GM10248 (cell line): ENCODE data around the gene GOLGA1.

Source experiments
- CTCF ChIA-PET: fragments of 300-600 bp; sonication (Branson Sonifier 250); formaldehyde crosslinking; extraction: SDS; loops from one replicate; lab custom pipeline; 2021; ENCODE audit warnings: antibody characterized with exemption; lab: Yijun Ruan, JAX
- POLR2A ChIA-PET: fragments of 350-650 bp; sonication (Branson Sonifier 250); formaldehyde crosslinking; extraction: SDS; loops from one replicate; lab custom pipeline; 2020; ENCODE audit warnings: antibody characterized with exemption; lab: Yijun Ruan, JAX
- DNase-seq: peaks from one replicate; pipeline ENCODE4 v3.0.0; 2012; ENCODE audit errors: extremely low spot score
- CTCF ChIP-seq: IDR thresholded peaks from 2 replicates; pipeline ENCODE4 v1.5.1; 2012; ENCODE audit warnings: mild to moderate bottlenecking, low read depth; ENCODE audit errors: extremely low read depth, missing control alignments, control extremely low read depth

GOLGA1 gene

GRCh38 chr9:124914753-124915405 lies 26.0 kb downstream of the GOLGA1 start:
- ChIA-PET POLR2A (no interaction called here), CTCF (no interaction called here)
- DNase-seq: no peak
- no peak for TF ChIP-seq CTCF

GRCh38 chr9:124913378-124913777 lies 27.5 kb downstream of the GOLGA1 start:
- CTCF ChIA-PET: no interaction called here
- DNase-seq: no peak
- POLR2A ChIA-PET: no interaction called here
- TF ChIP-seq CTCF: no peak

GRCh38 chr9:124911766-124912165 lies 29.1 kb downstream of the GOLGA1 start:
- DNase-seq: no peak
- ChIA-PET POLR2A (no interaction called here), CTCF (interaction anchor here (0.9 to 1.7 kb wide), 4 partner anchors 9 to 232 kb away, joined by 3 to 5 read pairs (median 4); partner anchors contain the start of gene SCAI)
- TF ChIP-seq CTCF: no peak

GRCh38 chr9:124908098-124908497 lies 32.8 kb downstream of the GOLGA1 start:
- ChIA-PET CTCF (interaction anchor here (1.2 to 1.5 kb wide), 2 partner anchors 14 to 250 kb away, joined by 3 read pairs; no protein-coding TSS in a partner anchor), POLR2A (no interaction called here)
- no peak for DNase-seq
- TF ChIP-seq CTCF: no peak

GRCh38 chr9:124906966-124907365 lies 33.9 kb downstream of the GOLGA1 start:
- ChIA-PET POLR2A (no interaction called here), CTCF (no interaction called here)
- no peak for TF ChIP-seq CTCF
- DNase-seq: no peak

GRCh38 chr9:124899845-124900244 lies 41.0 kb downstream of the GOLGA1 start:
- POLR2A ChIA-PET: no interaction called here
- CTCF ChIA-PET: interaction anchor here (1.1 to 2.8 kb wide), 5 partner anchors 8 to 125 kb away, joined by 3 to 6 read pairs (median 4); no protein-coding TSS in a partner anchor
- DNase-seq: no peak
- TF ChIP-seq CTCF: no peak
